ENCODE data around the gene BPIFB2.

The BPIFB2 gene

GRCh38 chr20:33004141-33004751, 3.3 kb upstream of the BPIFB2 start, which contains the start of gene SUN5:
SUN5 (minus strand) TSS chr20:33004433; CDS start chr20:33004340, 93 bp downstream.
- TF ChIP-seq GATA2 (IDR thresholded peaks at IDR 0.05; ENCODE audit: low read depth, low read length) (no peak), GATA3 (IDR thresholded peaks at IDR 0.05; ENCODE audit: low read depth, low read length) (no peak)

- no peak for TF ChIP-seq GATA3 (IDR thresholded peaks at IDR 0.05; ENCODE audit: low read depth, low read length)
- TF ChIP-seq GATA2 (IDR thresholded peaks at IDR 0.05; ENCODE audit: low read depth, low read length), result no peak
These were observed 2.4 kb upstream of the BPIFB2 start for GRCh38 chr20:33005132-33005566.

DNA sequence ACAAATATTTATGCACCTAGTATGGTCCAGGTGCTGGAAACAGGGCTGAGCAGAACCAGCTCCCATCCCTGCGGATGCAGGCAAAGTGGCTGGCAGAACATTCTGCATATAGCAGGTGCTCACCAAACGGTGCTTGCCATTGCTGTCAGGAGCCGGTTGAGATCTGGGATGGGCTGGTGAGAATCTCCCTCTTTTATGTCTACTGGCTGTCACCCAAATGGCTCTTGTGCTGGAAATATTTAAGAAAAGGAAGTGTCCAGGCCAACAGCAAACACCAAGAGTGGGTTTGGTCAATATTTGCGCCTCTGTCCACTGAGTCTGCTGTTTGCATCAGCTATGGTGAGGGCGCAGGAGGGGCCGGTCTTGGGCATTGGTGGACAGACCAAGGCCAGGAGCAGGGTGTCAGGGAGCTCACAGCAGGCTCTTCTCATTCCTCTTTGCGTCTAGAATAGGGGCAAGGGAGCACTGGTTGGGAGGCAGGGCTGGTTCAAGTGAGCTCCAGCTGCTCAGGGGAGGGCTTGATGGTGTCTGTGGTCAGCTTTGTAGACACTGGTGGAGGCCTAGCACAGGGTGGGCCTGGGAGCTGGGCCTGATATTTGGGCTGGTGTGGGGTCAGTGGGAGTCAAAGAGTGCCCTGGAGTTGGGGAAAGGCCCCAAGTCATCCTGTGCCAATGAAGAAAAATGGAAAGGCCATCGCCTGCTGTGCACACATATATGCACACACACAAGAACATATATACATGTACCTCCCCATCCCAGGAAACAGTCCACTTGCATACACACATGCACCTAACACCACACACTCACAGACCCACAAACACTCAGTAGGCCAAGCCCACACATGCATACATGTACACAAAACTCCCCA, 1.4 kb upstream of the BPIFB2 start:
- TF ChIP-seq GATA2 (IDR thresholded peaks at IDR 0.05; ENCODE audit: low read depth, low read length) (no peak), GATA3 (IDR thresholded peaks at IDR 0.05; ENCODE audit: low read depth, low read length) (no peak)

- TF ChIP-seq GATA2 (IDR thresholded peaks at IDR 0.05; ENCODE audit: low read depth, low read length) (no peak), GATA3 (IDR thresholded peaks at IDR 0.05; ENCODE audit: low read depth, low read length) (no peak)
These were observed 628 bp upstream of the BPIFB2 start for GRCh38 chr20:33006776-33007375.

DNA sequence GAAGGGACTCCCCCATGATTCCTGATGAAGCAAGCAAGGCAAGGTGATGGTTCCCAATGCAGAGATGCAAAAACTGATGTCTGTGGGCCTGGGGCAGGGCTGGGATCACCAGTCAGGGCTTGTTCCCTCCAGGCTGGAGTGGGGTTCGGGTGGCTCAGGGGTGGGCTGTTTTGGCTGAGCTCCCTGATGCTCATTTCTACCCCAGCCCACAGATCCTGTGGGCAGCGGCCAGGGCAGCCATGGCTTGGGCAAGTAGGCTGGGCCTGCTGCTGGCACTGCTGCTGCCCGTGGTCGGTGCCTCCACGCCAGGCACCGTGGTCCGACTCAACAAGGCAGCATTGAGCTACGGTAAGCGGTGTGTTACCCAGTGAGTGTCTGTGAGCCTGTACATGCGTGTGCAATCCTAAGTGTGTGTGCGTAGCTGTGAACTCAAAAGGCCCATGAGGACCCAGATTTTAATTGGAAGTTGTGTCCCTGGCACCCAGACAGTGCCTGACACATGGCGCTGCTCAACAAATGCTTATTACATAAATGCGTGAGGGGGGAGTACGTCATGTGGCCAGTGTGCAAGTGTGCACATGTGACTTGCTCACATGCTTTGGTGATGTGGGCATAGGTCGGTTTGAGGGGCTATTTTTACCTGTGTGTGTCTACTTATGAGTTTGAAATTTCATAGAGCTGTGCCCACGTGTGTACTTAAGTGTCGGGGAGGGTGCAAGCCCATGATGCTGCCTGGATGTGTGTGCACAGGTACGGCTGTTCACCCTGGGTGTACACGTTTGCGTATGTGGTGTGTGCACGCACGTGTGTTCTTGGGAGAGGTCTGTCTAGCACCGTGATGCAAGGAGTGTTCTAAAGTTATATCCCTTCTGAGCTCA, 1.1 kb downstream of the BPIFB2 start:
- TF ChIP-seq GATA3 (IDR thresholded peaks at IDR 0.05; ENCODE audit: low read depth, low read length), result no peak
- no peak for TF ChIP-seq GATA2 (IDR thresholded peaks at IDR 0.05; ENCODE audit: low read depth, low read length)

GRCh38 chr20:33009214-33010132, 2.0 kb downstream of the BPIFB2 start:
- TF ChIP-seq GATA3 (IDR thresholded peaks at IDR 0.05; ENCODE audit: low read depth, low read length) (no peak), GATA2 (IDR thresholded peaks at IDR 0.05; ENCODE audit: low read depth, low read length) (no peak)

DNA sequence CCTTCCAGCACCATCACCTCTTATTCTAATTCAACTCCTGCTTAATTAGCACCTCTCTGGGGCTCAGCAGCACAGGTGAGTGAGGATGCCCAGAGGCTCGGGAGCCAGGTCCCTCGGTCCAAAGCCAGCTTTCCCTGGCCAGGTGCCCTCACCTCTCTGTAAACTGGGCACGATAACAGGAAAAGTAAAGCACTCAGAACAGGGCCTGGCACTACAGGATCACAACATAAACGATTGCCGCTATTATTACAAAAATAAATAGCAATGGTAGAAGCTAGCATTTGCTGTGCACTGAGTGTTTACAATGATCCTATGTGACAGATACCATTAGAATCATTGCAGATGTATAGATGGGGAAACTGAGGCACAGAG, 2.6 kb downstream of the BPIFB2 start:
- no peak for TF ChIP-seq GATA3 (IDR thresholded peaks at IDR 0.05; ENCODE audit: low read depth, low read length)

- no peak for TF ChIP-seq GATA3 (IDR thresholded peaks at IDR 0.05; ENCODE audit: low read depth, low read length)
- TF ChIP-seq GATA2 (IDR thresholded peaks at IDR 0.05; ENCODE audit: low read depth, low read length), result no peak
These were observed 3.4 kb downstream of the BPIFB2 start for GRCh38 chr20:33010674-33011449.

DNA sequence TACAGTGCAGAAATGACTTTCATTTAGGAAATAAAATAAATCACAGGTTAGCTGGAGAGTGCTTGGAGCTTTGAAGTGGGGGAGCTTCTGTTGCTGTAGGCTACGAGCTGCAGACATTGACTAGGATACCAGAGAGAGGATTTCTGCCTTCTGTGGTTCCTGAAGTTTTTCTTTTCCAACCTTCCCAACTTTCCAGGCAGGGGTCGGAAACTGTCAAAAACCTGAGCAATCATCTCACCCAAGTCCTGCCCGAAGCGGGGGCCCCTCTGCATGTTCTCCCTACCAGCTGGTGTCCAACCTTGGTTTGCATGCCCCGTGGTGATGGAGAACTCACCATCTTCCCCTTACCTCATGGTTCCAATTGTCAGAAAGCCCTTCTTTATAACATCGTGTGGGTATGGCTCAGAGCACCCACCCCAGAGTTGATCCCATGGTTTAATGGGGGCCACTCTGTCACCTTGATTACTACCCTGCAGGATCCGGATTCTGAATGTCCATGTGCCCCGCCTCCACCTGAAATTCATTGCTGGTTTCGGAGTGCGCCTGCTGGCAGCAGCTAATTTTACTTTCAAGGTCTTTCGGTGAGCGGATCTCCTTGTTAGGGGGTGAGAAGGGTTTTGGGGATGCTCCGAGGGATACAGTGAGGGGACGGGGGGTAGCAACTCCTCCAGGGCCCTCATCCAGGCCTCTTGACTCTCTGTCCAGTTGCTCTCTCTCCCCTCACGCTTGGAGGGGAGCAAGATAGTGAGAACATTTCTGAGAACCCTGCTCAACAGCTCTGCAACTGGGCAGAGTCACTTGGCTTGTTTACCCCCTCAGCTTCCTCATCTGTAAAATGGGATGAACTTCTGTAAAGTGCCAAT, 5.1 kb downstream of the BPIFB2 start:
- no peak for TF ChIP-seq GATA3 (IDR thresholded peaks at IDR 0.05; ENCODE audit: low read depth, low read length)
- no peak for TF ChIP-seq GATA2 (IDR thresholded peaks at IDR 0.05; ENCODE audit: low read depth, low read length)

- no peak for TF ChIP-seq GATA3 (IDR thresholded peaks at IDR 0.05; ENCODE audit: low read depth, low read length)
- TF ChIP-seq GATA2 (IDR thresholded peaks at IDR 0.05; ENCODE audit: low read depth, low read length), result no peak
These were observed 6.3 kb downstream of the BPIFB2 start for GRCh38 chr20:33013701-33014326.
